ENCODE measurements around the gene ZNF418.
"Not testable (repeated sequence)": the region's sequence is repeated elsewhere in the genome, so short reads cannot be mapped to it uniquely, and the experiment has no call there.

Gene ZNF418

DNA sequence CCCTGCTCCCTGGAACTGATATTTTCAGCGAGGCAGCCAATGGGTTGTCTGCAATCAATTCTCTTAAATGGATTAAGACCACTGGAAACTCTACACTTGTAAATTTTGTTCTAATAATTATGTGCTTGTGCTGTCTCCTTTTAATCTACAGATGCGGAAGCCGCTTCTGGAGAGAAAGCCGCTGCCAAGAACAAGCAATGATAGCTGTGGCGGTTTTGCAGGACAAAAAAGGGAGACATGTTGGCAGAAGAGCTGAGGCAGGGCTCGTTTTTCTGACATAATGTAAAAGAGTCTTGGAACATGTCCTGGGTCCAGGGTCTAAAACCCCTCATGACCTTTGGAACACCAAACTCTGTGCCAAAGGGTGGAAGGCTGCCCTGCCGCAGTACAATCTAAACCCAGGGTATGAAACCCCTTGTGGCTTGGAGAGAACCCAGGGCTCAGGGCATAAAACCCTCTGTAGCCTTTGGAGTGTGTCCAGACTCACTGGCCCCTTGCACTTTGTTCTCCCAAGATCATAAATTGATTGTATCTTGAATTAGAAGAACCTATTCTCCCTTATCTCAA is 31.5 kb downstream of the ZNF418 start:
- POLR2A ChIA-PET, result no interaction called here
- CTCF ChIA-PET, result interaction anchor here (0.7 to 3.3 kb wide), 8 partner anchors 10 to 496 kb away, joined by 3 to 14 read pairs (median 6); no protein-coding TSS in a partner anchor

DNA sequence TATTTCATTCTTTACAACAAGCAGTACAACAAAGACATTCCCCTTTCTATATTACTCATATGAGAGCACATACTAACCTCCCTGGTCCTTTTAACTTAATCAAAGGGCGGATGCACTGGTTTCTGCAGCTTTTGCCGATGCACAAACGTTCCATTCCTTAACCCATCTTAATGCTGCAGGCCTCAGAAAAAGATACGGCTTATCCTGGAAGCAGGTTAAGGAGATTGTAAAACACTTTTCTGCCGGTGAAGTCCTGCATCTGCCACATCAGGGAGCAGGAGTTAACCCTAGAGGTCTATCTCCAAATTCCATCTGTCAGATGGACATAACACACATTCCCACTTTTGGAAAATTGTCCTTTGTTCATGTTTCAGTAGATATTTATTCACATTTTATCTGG is 34.9 kb downstream of the ZNF418 start:
- ChIA-PET POLR2A (no interaction called here), CTCF (interaction anchor here (1.5 to 1.7 kb wide), 2 partner anchors 9 to 12 kb away, joined by 5 to 8 read pairs; partner anchors contain the start of gene ZNF814)
- no peak overlapping the region for H3K4me3 ChIP-seq (ENCODE audit: low read depth, low read length)
- TF ChIP-seq, protein P1, sequence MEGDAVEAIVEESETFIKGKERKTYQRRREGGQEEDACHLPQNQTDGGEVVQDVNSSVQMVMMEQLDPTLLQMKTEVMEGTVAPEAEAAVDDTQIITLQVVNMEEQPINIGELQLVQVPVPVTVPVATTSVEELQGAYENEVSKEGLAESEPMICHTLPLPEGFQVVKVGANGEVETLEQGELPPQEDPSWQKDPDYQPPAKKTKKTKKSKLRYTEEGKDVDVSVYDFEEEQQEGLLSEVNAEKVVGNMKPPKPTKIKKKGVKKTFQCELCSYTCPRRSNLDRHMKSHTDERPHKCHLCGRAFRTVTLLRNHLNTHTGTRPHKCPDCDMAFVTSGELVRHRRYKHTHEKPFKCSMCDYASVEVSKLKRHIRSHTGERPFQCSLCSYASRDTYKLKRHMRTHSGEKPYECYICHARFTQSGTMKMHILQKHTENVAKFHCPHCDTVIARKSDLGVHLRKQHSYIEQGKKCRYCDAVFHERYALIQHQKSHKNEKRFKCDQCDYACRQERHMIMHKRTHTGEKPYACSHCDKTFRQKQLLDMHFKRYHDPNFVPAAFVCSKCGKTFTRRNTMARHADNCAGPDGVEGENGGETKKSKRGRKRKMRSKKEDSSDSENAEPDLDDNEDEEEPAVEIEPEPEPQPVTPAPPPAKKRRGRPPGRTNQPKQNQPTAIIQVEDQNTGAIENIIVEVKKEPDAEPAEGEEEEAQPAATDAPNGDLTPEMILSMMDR (IDR thresholded peaks at IDR 0.05; ENCODE audit: insufficient read depth, low read length, missing control alignments), result no peak
- DNase-seq (ENCODE audit: low read depth, low spot score), result no peak

More for the DNA sequence above, 31.5 kb downstream of the ZNF418 start:
- H3K4me3 ChIP-seq (ENCODE audit: low read depth, low read length), result no peak overlapping the region
- no peak for DNase-seq (ENCODE audit: low read depth, low spot score)
- TF ChIP-seq, protein P1 (IDR thresholded peaks at IDR 0.05; ENCODE audit: insufficient read depth, low read length, missing control alignments), result no peak

DNA sequence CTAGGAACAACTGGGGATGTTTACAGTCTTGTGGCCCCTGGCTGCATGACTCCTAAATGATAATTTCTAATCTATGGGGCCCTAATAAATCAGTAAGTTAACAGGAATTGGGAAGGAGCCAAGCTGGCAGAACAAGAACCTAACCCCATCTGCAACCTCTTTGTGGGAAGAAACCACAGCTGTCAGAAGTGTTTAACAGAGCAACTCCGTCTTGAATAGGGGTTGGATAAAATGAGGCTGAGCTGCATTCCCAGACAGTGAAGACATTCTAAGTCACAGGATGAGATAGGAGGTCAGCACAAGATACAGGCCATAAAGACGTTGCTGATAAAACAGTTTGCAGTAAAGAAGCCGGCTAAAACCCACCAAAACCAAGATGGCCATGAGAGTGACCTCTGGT is 44.5 kb downstream of the ZNF418 start:
- H3K4me3 ChIP-seq (ENCODE audit: low read depth, low read length); POLR2A ChIA-PET: not testable (repeated sequence)
- CTCF ChIA-PET, result interaction anchor here (0.9 to 1.5 kb wide), 2 partner anchors 10 to 12 kb away, joined by 4 to 5 read pairs; no protein-coding TSS in a partner anchor
- peak; percentile 33 for DNase-seq (ENCODE audit: low read depth, low spot score)

DNA sequence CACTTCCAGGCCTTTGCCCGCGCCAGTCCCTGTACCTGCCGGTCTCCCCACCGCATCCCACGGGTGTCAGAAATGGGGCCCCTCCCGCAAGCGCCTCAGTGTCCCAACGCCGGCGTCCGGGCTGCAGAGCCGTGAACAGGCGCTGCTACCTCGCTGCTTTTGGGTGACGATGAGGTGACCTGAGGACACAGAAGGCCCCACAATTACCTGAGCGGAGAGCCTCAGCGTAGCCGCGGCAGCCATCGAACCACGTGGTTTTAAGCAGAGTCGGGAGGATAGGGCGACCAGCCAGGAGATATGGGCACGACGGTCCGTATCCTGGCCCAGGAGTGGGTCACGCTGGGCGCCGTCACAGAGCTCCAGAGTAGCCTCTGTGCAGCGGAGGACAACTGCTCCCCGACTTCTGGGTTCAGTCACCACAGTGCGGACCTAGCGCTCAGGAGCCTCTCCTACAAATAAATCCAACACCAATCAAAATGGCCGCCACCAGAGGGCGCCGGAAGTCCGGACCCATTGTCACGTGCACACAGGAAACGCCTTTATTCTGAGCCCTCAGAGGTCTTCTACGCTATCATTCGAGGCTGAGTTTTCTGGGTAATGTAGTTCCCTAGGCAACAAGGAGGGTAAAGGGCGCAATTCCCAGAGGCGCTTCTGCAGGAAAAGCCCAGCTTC is 46.5 kb downstream of the ZNF418 start, which contains the start of gene ZNF814:
ZNF814 (minus strand) TSS at position 478 of the 672 bp plus-strand sequence; CDS start at position 243, 235 bp downstream.
- POLR2A ChIA-PET, result interaction anchor here (0.6 kb wide), 1 partner anchor 121 kb away, joined by 3 read pairs; no protein-coding TSS in a partner anchor
- peak; percentile 42 for DNase-seq (ENCODE audit: low read depth, low spot score)
- TF ChIP-seq, protein P1 (IDR thresholded peaks at IDR 0.05; ENCODE audit: insufficient read depth, low read length, missing control alignments), result peak; percentile 19
- peak within 1 kb of the TSS; percentile 92 for H3K4me3 ChIP-seq (ENCODE audit: low read depth, low read length)
- CTCF ChIA-PET, result interaction anchor here (0.7 to 2.2 kb wide), 7 partner anchors 9 to 267 kb away, joined by 3 to 9 read pairs (median 5); no protein-coding TSS in a partner anchor

DNA sequence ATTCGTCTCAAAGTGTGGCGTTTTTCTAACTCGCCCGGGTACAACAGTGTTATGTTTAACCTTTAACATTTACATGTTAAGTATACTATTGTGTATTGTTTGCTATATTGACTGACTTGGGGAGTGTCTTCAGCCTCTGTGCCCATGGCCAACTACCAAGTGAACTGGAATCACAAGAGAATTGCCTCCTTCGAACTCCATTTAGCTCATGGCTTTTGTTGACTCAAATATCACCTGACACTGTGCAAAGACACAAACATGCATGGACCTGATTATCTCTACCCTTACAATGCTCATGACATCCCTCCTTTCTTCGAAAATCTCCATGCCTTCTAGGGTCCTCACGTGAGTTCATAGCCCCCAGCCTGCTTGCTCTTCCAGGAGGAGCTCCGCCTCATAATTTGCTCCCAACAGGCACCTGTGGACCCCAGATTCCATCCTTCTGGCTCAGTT is 47.1 kb downstream of the ZNF418 start:
- ChIA-PET CTCF (interaction anchor here (1.2 to 2.2 kb wide), 5 partner anchors 10 to 267 kb away, joined by 4 to 9 read pairs (median 6); no protein-coding TSS in a partner anchor), POLR2A (interaction anchor here (0.6 kb wide), 1 partner anchor 295 kb away, joined by 3 read pairs; the partner anchor contains the start of gene ZNF274)
- DNase-seq (ENCODE audit: low read depth, low spot score), result no peak
- TF ChIP-seq, protein P1 (IDR thresholded peaks at IDR 0.05; ENCODE audit: insufficient read depth, low read length, missing control alignments), result no peak
- H3K4me3 ChIP-seq (ENCODE audit: low read depth, low read length), result peak overlapping the region; percentile 92

DNA sequence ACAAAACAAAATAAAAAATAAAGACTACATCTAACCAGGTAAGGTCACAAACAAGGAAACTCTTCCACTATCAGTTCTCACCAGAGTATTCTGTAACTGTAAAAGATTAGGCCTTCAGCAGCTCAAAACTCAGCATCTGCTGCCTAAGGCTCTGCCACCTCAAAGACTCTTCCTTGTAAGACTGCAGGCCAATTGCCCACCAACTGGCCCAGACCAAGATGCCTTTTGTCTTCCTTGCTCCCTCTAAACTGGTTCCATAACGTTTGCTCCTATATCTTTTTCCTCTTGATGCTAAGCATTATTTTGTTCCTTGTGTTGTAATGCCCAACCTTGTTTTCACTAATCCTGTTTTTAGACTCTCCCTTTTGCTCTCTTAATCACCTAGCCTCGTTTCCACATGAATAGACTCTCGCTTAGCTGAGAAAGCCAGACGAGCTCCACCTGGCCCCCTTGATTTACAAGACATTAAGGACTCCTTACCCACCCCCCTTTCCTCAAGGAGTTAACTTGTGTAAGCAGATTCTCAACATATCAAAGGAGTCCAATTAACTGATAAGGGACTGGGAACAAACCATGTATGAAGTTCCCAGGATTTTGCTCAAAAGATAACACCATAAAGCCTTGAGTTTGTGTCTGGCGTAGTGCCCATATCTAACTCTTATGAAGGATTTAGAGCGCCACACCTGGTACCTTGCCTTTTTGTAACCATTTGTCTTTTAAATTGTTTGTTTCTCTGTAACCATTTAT is 47.8 kb downstream of the ZNF418 start:
- no peak for DNase-seq (ENCODE audit: low read depth, low spot score)
- POLR2A ChIA-PET, result no interaction called here
- TF ChIP-seq, protein P1 (IDR thresholded peaks at IDR 0.05; ENCODE audit: insufficient read depth, low read length, missing control alignments), result no peak
- CTCF ChIA-PET, result interaction anchor here (1.8 to 2.2 kb wide), 2 partner anchors 13 to 16 kb away, joined by 8 to 9 read pairs; no protein-coding TSS in a partner anchor
- no peak overlapping the region; the same call in none of the 2 replicates for H3K4me3 ChIP-seq (ENCODE audit: low read depth, low read length)
